Fibroblast of lung (primary cell): ENCODE data around the gene HPS3. TPM values are rescaled to one million over a fixed set of nuclear protein-coding genes. Genes with fewer than 3 reads are reported as not detected.

Experiments used
- DNase-seq, 2 donors: peaks; one replicate each; pipeline versions ENCODE4 v3.0.0 to v3.0.0-alpha.2; 2010; ENCODE audit warnings: low read depth in 2 of 2
- H2AFZ ChIP-seq: 2 replicates; pipeline ENCODE4 v1.5.1; 2012; ENCODE audit warnings: low read length, control low read depth, inconsistent platforms
- H3K27ac ChIP-seq: 2 replicates; pipeline ENCODE4 v1.5.1; 2011; ENCODE audit warnings: low read length, control low read depth; ENCODE audit not compliant: insufficient read depth
- H3K27me3 ChIP-seq: 2 replicates; pipeline ENCODE4 v1.5.1; 2011; ENCODE audit warnings: mild to moderate bottlenecking, low read length; ENCODE audit not compliant: control insufficient read depth, insufficient read depth
- H3K36me3 ChIP-seq: 2 replicates; pipeline ENCODE4 v1.5.1; 2011; ENCODE audit warnings: low read length; ENCODE audit not compliant: control insufficient read depth, insufficient read depth
- H3K4me1 ChIP-seq: 2 replicates; pipeline ENCODE4 v1.5.1; 2011; ENCODE audit warnings: low read length; ENCODE audit not compliant: control insufficient read depth, insufficient read depth; ENCODE audit errors: extremely low read depth
- H3K4me2 ChIP-seq: 2 replicates; pipeline ENCODE4 v1.5.1; 2011; ENCODE audit warnings: low read length, control low read depth; ENCODE audit not compliant: insufficient read depth; ENCODE audit errors: extremely low read depth
- H3K4me3 ChIP-seq, 4 experiments: fragments of 200-600 bp in 1 of 4; sonication (generic) in 1 of 4; replicated peaks in 1 of 4; 2 replicates each; pipeline ENCODE4 v1.5.1; 2011 to 2016; ENCODE audit warnings: low read length in 4 of 4, low read depth in 3 of 4, mild to moderate bottlenecking in 3 of 4, control low read depth in 2 of 4, inconsistent platforms in 1 of 4, mixed read lengths in 1 of 4; ENCODE audit not compliant: insufficient read depth in 1 of 4; ENCODE audit errors: control extremely low read depth in 1 of 4
- H3K79me2 ChIP-seq: 2 replicates; pipeline ENCODE4 v1.5.1; 2012; ENCODE audit warnings: mild to moderate bottlenecking, low read length, inconsistent platforms; ENCODE audit not compliant: control insufficient read depth, insufficient read depth
- H3K9ac ChIP-seq: 2 replicates; pipeline ENCODE4 v1.5.1; 2011; ENCODE audit warnings: mild to moderate bottlenecking, low read length, control low read depth; ENCODE audit not compliant: insufficient read depth
- H3K9me3 ChIP-seq: 2 replicates; pipeline ENCODE4 v1.5.1; 2012; ENCODE audit warnings: low read depth, low read length; ENCODE audit not compliant: control insufficient read depth, insufficient read depth
- H4K20me1 ChIP-seq: 2 replicates; pipeline ENCODE4 v1.5.1; 2011; ENCODE audit warnings: low read length; ENCODE audit not compliant: control insufficient read depth, insufficient read depth; ENCODE audit errors: extremely low read depth
- EZH2 ChIP-seq: IDR thresholded peaks from 2 replicates; pipeline ENCODE4 v1.5.1; 2012; ENCODE audit warnings: low read length, control low read depth, mild to moderate bottlenecking; ENCODE audit errors: missing control alignments
- polyA plus RNA-seq, 2 donors: library from polyadenylated mRNA; depleted of rRNA in 1 of 2; stranded (reverse) in 1 of 2; unstranded in 1 of 2; fragments of >200 nt; gene quantifications; 2 replicates each; pipeline ENCODE4 v1.2.1, GENCODE V29; 2011 to 2012; ENCODE audit warnings: missing spikeins in 1 of 2
- total RNA-seq: library from RNA; depleted of rRNA; stranded (reverse); fragments of >200 nt; gene quantifications from 2 replicates; pipeline ENCODE4 v1.2.1, GENCODE V29; 2014
- TF ChIP-seq, protein P1 (sequence below), 2 donors: IDR thresholded peaks in 1 of 2; conservative IDR thresholded peaks in 1 of 2; 1 replicate in 1 of 2; 2 replicates in 1 of 2; pipeline ENCODE4 v1.5.1; 2011 to 2012; ENCODE audit warnings: low read length in 2 of 2, control low read depth in 1 of 2, inconsistent platforms in 1 of 2, low read depth in 1 of 2, mild to moderate bottlenecking in 1 of 2

The HPS3 gene
- total and polyA plus RNA-seq, 2 donors (not counting 1 experiment from before 2014, with no cell fraction given) = 31.0 to 33.4 TPM

DNA sequence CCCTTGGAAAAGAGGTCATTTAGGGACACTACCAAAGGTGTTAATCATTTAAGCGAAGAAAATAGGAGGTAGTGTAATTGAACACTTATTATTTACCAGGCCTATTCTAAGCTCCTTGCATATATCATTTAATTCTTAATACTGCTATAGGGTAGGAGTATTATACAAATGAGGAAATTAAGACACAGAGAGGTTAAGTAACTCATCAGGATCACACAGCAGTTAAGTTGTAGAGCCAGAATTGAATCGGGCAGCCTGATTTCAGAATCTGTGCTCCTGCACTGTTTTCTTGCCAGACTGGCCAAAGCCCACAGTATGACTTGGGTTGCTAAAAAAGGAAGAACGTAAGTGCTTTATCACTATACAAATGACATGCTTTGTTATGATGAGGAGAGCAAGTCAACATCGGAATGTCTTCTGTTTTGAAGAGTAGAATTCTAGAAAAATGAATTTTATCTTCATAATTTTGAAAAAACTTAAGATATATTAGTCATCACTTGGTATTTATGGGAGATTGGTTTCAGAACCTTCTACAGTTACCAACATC is 31.4 kb downstream of the HPS3 start:
- Histone ChIP-seq H4K20me1 (no peaks in the 10 kb centered on the region), H3K27ac (no peak overlapping the region), H3K4me1 (no peaks in the 10 kb centered on the region), H3K27me3 (no peaks in the 10 kb centered on the region), H3K9me3 (no peaks in the 10 kb centered on the region), H3K4me2 (no peak overlapping the region), H3K9ac (no peak overlapping the region), H2AFZ (no peak overlapping the region), H3K4me3 (no peak overlapping the region), H3K79me2 (no peaks in the 10 kb centered on the region), H3K36me3 (peaks cover 5% of the 10 kb centered on the region)
- TF ChIP-seq, protein P1, sequence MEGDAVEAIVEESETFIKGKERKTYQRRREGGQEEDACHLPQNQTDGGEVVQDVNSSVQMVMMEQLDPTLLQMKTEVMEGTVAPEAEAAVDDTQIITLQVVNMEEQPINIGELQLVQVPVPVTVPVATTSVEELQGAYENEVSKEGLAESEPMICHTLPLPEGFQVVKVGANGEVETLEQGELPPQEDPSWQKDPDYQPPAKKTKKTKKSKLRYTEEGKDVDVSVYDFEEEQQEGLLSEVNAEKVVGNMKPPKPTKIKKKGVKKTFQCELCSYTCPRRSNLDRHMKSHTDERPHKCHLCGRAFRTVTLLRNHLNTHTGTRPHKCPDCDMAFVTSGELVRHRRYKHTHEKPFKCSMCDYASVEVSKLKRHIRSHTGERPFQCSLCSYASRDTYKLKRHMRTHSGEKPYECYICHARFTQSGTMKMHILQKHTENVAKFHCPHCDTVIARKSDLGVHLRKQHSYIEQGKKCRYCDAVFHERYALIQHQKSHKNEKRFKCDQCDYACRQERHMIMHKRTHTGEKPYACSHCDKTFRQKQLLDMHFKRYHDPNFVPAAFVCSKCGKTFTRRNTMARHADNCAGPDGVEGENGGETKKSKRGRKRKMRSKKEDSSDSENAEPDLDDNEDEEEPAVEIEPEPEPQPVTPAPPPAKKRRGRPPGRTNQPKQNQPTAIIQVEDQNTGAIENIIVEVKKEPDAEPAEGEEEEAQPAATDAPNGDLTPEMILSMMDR (conservative IDR thresholded peaks at IDR 0.05 in 1 of 2, IDR thresholded peaks at IDR 0.05 in 1 of 2; ENCODE audit: low read depth in 1 of 2, low read length in 2 of 2) = no peak
- TF ChIP-seq EZH2 = no peak
- DNase-seq = no peak

DNA sequence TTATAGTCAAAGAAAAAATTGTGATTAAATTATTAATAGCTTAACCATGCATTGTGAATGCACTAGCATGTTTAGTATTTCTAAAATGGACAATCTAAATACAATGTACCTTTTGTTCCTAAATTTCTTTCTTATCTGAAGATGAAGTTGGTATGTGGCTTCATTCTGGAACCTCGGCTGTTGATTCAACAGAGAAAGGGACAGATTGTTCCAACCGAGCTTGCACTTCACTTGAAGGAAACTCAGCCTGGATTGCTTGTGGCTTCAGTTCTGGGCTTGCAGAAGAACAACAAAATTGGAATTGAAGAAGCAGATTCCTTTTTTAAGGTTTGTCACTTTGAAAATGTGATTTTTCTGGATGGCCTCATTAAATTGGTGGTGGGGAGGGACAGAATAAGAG is 32.6 kb downstream of the HPS3 start:
- Histone ChIP-seq H3K79me2 (no peaks in the 10 kb centered on the region), H3K4me3 (no peak overlapping the region), H3K4me2 (no peak overlapping the region), H3K9me3 (no peaks in the 10 kb centered on the region), H3K27me3 (no peaks in the 10 kb centered on the region), H3K9ac (no peak overlapping the region), H3K4me1 (no peaks in the 10 kb centered on the region), H4K20me1 (no peaks in the 10 kb centered on the region), H3K36me3 (peaks cover 5% of the 10 kb centered on the region), H3K27ac (no peak overlapping the region), H2AFZ (no peak overlapping the region)
- DNase-seq = no peak
- TF ChIP-seq EZH2 = no peak
- TF ChIP-seq, protein P1 (conservative IDR thresholded peaks at IDR 0.05 in 1 of 2, IDR thresholded peaks at IDR 0.05 in 1 of 2; ENCODE audit: low read depth in 1 of 2, low read length in 2 of 2) = no peak

DNA sequence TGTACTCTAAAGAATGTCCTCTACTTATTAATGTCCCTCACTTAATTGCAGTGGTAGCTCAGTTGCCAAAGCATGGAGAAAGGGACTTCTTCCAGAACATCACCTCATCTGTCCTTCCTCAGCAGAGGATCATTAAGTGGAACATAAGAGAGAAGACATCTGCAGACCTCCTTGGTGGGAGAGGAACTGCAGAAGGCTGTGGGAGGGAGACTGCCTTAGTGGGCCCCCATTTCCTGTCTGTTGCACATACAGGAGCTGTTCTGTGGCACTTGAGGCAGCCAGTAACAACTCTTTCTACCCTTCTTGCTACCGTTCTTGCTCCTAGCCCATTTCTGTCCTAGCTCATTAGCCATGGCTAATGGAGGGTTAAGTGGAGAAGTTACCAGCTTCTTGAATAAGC is 33.6 kb downstream of the HPS3 start:
- H3K4me2 ChIP-seq = no peak overlapping the region
- H3K27me3 ChIP-seq = no peaks in the 10 kb centered on the region
- no peak for TF ChIP-seq EZH2
- TF ChIP-seq, protein P1 (conservative IDR thresholded peaks at IDR 0.05 in 1 of 2, IDR thresholded peaks at IDR 0.05 in 1 of 2; ENCODE audit: low read depth in 1 of 2, low read length in 2 of 2) = no peak
- H3K4me1 ChIP-seq = no peaks in the 10 kb centered on the region
- H4K20me1 ChIP-seq = no peaks in the 10 kb centered on the region
- peaks cover 5% of the 10 kb centered on the region for H3K36me3 ChIP-seq
- no peak overlapping the region for H2AFZ ChIP-seq
- H3K9me3 ChIP-seq = no peaks in the 10 kb centered on the region
- H3K4me3 ChIP-seq = no peak overlapping the region
- no peak overlapping the region for H3K9ac ChIP-seq
- no peak for DNase-seq
- H3K79me2 ChIP-seq = no peaks in the 10 kb centered on the region
- no peak overlapping the region for H3K27ac ChIP-seq
